HepG2 (cell line): ENCODE results near the gene PDGFRB.

Experiments used
- FUBP1 ChIP-seq: sonication (generic); formaldehyde crosslinking; IDR thresholded peaks from 2 replicates; pipeline ENCODE4 v1.5.1; 2020; ENCODE audit warnings: missing genetic modification reagents, mild to moderate bottlenecking, borderline replicate concordance
- HNRNPK ChIP-seq: fragments of 200-400 bp; formaldehyde crosslinking; IDR thresholded peaks from 2 replicates; pipeline ENCODE4 v1.6.1; 2018; ENCODE audit warnings: low read length, low read depth, moderate library complexity, mild to moderate bottlenecking; ENCODE audit not compliant: poor library complexity, severe bottlenecking
- MAFF ChIP-seq: IDR thresholded peaks from 2 replicates; pipeline ENCODE4 v1.6.1; 2011; ENCODE audit warnings: low read depth, low read length, improper control_type of control experiment
- MEIS1 ChIP-seq: sonication (generic); formaldehyde crosslinking; IDR thresholded peaks from 2 replicates; pipeline ENCODE4 v1.9.0; 2021; ENCODE audit warnings: mild to moderate bottlenecking, missing genetic modification reagents, moderate library complexity, borderline replicate concordance
- POLR2A ChIP-seq, 2 experiments: IDR thresholded peaks; 2 replicates each; pipeline ENCODE4 v1.6.1; 2011; ENCODE audit warnings: low read depth in 2 of 2, low read length in 2 of 2, mild to moderate bottlenecking in 1 of 2, moderate library complexity in 1 of 2; ENCODE audit not compliant: insufficient read depth in 1 of 2
- POLR2AphosphoS2 ChIP-seq: IDR thresholded peaks from 2 replicates; pipeline ENCODE4 v1.6.1; 2011; ENCODE audit warnings: low read depth, low read length, improper control_type of control experiment
- RBAK ChIP-seq: sonication (generic); formaldehyde crosslinking; IDR thresholded peaks from 2 replicates; pipeline ENCODE4 v1.5.1; 2020; ENCODE audit warnings: mild to moderate bottlenecking, missing genetic modification reagents
- TCF7 ChIP-seq: sonication (generic); IDR thresholded peaks from 2 replicates; pipeline ENCODE4 v1.6.1; 2016; ENCODE audit warnings: antibody characterized with exemption, low read depth
- THAP11 ChIP-seq: IDR thresholded peaks from 2 replicates; pipeline ENCODE4 v1.6.1; 2016; ENCODE audit warnings: missing biosample characterization, missing genetic modification reagents
- ZNF749 ChIP-seq: sonication (generic); formaldehyde crosslinking; IDR thresholded peaks from 2 replicates; pipeline ENCODE4 v1.8.0; 2022; ENCODE audit warnings: mild to moderate bottlenecking, missing genetic modification reagents, moderate library complexity, borderline replicate concordance
- TF ChIP-seq, protein P1 (sequence below): IDR thresholded peaks from 2 replicates; pipeline ENCODE4 v1.6.1; 2012; ENCODE audit warnings: low read length, improper control_type of control experiment
- TF ChIP-seq, protein P2 (sequence below): sonication (generic); formaldehyde crosslinking; IDR thresholded peaks from 2 replicates; pipeline ENCODE4 v1.5.0; 2020; ENCODE audit warnings: mild to moderate bottlenecking, missing genetic modification reagents, moderate library complexity
- TF ChIP-seq, protein P3 (sequence below): fragments of 450-650 bp; IDR thresholded peaks from 2 replicates; pipeline ENCODE4 v1.6.1; 2017
- TF ChIP-seq, protein P4 (sequence below): IDR thresholded peaks from 2 replicates; pipeline ENCODE4 v1.6.1; 2012; ENCODE audit warnings: inconsistent platforms

GRCh38 chr5:150130493-150130922, 25.1 kb downstream of the PDGFRB start:
- TF ChIP-seq, protein P1, sequence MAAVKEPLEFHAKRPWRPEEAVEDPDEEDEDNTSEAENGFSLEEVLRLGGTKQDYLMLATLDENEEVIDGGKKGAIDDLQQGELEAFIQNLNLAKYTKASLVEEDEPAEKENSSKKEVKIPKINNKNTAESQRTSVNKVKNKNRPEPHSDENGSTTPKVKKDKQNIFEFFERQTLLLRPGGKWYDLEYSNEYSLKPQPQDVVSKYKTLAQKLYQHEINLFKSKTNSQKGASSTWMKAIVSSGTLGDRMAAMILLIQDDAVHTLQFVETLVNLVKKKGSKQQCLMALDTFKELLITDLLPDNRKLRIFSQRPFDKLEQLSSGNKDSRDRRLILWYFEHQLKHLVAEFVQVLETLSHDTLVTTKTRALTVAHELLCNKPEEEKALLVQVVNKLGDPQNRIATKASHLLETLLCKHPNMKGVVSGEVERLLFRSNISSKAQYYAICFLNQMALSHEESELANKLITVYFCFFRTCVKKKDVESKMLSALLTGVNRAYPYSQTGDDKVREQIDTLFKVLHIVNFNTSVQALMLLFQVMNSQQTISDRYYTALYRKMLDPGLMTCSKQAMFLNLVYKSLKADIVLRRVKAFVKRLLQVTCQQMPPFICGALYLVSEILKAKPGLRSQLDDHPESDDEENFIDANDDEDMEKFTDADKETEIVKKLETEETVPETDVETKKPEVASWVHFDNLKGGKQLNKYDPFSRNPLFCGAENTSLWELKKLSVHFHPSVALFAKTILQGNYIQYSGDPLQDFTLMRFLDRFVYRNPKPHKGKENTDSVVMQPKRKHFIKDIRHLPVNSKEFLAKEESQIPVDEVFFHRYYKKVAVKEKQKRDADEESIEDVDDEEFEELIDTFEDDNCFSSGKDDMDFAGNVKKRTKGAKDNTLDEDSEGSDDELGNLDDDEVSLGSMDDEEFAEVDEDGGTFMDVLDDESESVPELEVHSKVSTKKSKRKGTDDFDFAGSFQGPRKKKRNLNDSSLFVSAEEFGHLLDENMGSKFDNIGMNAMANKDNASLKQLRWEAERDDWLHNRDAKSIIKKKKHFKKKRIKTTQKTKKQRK = no peak
- TF ChIP-seq, protein P2, sequence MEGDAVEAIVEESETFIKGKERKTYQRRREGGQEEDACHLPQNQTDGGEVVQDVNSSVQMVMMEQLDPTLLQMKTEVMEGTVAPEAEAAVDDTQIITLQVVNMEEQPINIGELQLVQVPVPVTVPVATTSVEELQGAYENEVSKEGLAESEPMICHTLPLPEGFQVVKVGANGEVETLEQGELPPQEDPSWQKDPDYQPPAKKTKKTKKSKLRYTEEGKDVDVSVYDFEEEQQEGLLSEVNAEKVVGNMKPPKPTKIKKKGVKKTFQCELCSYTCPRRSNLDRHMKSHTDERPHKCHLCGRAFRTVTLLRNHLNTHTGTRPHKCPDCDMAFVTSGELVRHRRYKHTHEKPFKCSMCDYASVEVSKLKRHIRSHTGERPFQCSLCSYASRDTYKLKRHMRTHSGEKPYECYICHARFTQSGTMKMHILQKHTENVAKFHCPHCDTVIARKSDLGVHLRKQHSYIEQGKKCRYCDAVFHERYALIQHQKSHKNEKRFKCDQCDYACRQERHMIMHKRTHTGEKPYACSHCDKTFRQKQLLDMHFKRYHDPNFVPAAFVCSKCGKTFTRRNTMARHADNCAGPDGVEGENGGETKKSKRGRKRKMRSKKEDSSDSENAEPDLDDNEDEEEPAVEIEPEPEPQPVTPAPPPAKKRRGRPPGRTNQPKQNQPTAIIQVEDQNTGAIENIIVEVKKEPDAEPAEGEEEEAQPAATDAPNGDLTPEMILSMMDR (CRISPR knock-in tag) = no peak
- TF ChIP-seq, protein P3, sequence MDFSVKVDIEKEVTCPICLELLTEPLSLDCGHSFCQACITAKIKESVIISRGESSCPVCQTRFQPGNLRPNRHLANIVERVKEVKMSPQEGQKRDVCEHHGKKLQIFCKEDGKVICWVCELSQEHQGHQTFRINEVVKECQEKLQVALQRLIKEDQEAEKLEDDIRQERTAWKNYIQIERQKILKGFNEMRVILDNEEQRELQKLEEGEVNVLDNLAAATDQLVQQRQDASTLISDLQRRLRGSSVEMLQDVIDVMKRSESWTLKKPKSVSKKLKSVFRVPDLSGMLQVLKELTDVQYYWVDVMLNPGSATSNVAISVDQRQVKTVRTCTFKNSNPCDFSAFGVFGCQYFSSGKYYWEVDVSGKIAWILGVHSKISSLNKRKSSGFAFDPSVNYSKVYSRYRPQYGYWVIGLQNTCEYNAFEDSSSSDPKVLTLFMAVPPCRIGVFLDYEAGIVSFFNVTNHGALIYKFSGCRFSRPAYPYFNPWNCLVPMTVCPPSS = no peak
- TF ChIP-seq FUBP1 = no peak
- no peak for TF ChIP-seq HNRNPK
- no peak for TF ChIP-seq RBAK
- TF ChIP-seq POLR2A (IDR thresholded peaks at IDR 0.05; ENCODE audit: insufficient read depth in 1 of 2, low read depth in 2 of 2, low read length in 2 of 2) = no peak
- TF ChIP-seq, protein P4, sequence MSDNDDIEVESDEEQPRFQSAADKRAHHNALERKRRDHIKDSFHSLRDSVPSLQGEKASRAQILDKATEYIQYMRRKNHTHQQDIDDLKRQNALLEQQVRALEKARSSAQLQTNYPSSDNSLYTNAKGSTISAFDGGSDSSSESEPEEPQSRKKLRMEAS = no peak
- TF ChIP-seq POLR2AphosphoS2 = no peak
- no peak for TF ChIP-seq TCF7
- no peak for TF ChIP-seq THAP11 (CRISPR knock-in tag)
- TF ChIP-seq MEIS1 (CRISPR knock-in tag) = no peak
- no peak for TF ChIP-seq MAFF
- no peak for TF ChIP-seq ZNF749 (CRISPR knock-in tag)
